ENCODE measurements around the gene RICTOR.

The RICTOR gene

DNA sequence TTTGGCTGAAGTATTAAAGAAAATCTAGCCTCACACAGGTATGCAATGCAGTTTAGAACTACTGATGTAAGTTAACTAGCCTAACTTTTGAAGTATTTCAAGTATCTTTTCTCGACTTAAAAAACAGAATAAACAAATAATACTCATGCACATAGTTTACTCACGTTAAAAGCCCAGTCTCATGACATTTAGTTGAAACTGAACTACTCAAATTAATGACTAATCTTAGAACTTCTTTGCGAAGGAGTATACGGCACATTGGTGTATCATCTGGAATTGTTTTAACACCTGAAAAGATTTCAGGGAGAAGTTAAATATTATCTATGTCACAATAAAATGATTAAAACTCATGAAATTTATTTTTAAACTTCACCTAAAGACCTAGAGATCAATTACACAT, 129.9 kb downstream of the RICTOR start:
- no peak overlapping the region for H3K4me3 ChIP-seq (ENCODE audit: low read depth, low read length)
- TF ChIP-seq, protein P1, sequence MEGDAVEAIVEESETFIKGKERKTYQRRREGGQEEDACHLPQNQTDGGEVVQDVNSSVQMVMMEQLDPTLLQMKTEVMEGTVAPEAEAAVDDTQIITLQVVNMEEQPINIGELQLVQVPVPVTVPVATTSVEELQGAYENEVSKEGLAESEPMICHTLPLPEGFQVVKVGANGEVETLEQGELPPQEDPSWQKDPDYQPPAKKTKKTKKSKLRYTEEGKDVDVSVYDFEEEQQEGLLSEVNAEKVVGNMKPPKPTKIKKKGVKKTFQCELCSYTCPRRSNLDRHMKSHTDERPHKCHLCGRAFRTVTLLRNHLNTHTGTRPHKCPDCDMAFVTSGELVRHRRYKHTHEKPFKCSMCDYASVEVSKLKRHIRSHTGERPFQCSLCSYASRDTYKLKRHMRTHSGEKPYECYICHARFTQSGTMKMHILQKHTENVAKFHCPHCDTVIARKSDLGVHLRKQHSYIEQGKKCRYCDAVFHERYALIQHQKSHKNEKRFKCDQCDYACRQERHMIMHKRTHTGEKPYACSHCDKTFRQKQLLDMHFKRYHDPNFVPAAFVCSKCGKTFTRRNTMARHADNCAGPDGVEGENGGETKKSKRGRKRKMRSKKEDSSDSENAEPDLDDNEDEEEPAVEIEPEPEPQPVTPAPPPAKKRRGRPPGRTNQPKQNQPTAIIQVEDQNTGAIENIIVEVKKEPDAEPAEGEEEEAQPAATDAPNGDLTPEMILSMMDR (IDR thresholded peaks at IDR 0.05; ENCODE audit: control insufficient read depth, extremely low read depth, insufficient read depth): no peak
- no peak for DNase-seq (ENCODE audit: low read depth)

DNA sequence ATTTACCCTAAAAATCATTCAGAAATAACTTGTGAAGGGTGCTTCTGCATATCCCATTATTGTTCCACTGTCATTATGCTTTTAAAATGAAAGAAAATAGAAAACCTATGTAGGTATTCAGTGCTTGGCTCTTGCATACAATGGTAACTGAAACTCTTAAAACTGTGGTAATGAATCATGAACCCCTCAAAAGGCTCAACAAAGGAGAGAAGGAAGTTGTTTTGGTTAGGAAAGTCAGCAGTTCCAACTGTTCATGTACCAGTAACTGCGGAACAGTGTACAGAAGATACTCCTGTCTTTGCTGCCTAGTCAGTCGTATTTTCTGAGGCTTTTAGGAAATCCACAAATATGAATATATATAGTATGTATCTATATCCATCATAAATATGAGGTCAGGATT, 132.3 kb downstream of the RICTOR start:
- H3K4me3 ChIP-seq (ENCODE audit: low read depth, low read length): no peak overlapping the region
- TF ChIP-seq, protein P1 (IDR thresholded peaks at IDR 0.05; ENCODE audit: control insufficient read depth, extremely low read depth, insufficient read depth): no peak
- DNase-seq (ENCODE audit: low read depth): no peak

DNA sequence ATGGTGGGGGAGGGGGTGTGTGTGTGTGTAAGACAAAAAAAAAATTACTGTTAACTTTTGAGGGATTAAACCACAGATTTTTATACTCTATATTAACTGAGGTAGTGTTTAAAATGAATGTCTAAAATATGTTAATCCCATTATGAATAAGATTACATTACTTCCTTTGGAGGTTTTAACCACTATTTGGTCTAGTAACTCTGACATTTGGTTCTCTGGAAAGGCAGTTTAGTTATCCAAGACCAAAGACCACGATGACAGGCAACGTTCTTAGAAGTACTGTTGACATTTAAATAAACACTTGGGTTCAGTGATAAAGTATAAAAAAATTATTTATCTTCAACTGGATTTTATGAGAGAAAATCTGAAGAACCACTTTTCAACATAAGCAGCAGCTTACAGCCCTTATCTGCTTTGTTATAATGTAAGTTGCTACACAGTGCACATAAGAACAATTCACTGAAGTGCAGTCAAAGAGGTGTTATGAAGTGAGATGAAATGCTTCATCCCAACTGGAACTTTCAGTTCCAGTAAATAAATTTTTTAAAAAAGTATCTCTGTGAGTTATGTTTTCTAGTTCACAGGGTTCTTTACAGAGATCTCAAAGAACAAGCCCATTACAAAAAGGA, 133.9 kb downstream of the RICTOR start:
- TF ChIP-seq, protein P1 (IDR thresholded peaks at IDR 0.05; ENCODE audit: control insufficient read depth, extremely low read depth, insufficient read depth): no peak
- no peak overlapping the region for H3K4me3 ChIP-seq (ENCODE audit: low read depth, low read length)
- DNase-seq (ENCODE audit: low read depth): no peak

GRCh38 chr5:38938973-38939372, 135.2 kb downstream of the RICTOR start:
- DNase-seq (ENCODE audit: low read depth): no peak
- H3K4me3 ChIP-seq (ENCODE audit: low read depth, low read length): no peak overlapping the region
- TF ChIP-seq, protein P1 (IDR thresholded peaks at IDR 0.05; ENCODE audit: control insufficient read depth, extremely low read depth, insufficient read depth): no peak

DNA sequence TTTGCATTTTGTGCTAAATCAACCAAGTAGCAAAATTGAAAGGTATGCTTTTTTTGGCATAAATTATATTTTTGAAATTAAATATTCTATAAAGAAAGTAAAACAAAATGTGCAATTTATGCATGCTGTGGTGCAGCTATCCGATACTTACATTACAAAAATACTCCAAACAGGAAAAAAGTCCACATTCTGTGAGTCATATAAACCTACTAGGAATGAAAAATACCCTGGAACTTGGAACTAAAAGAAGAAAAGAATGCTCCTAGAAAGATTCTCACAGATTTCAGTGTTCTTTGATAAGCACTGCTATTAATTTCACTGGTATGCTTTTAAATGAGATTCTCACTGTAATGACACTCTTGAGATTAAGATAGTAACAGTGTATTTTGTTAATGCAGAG, 135.8 kb downstream of the RICTOR start:
- TF ChIP-seq, protein P1 (IDR thresholded peaks at IDR 0.05; ENCODE audit: control insufficient read depth, extremely low read depth, insufficient read depth): no peak
- DNase-seq (ENCODE audit: low read depth): no peak
- no peak overlapping the region for H3K4me3 ChIP-seq (ENCODE audit: low read depth, low read length)

- no peak overlapping the region for H3K4me3 ChIP-seq (ENCODE audit: low read depth, low read length)
- TF ChIP-seq, protein P1 (IDR thresholded peaks at IDR 0.05; ENCODE audit: control insufficient read depth, extremely low read depth, insufficient read depth): no peak
- no peak for DNase-seq (ENCODE audit: low read depth)
These were observed 137.9 kb downstream of the RICTOR start for GRCh38 chr5:38936269-38936668.

DNA sequence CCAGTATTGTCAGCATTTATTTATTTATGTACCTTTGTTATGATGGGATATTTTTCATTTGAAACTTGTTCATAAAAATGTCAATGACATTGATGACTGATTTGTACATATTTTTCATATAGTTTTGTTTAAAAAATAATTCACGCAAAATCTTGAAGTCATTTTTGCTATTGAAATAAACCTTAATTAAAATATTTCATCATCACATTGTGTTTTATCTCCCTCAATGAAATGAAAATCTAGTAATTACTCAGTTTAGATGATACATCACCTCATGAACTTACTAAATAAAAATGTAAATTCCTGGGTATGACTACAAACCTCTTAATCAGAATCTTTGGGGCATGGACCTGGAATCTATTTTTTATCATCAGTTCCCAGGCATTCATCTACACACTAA, 138.8 kb downstream of the RICTOR start:
- TF ChIP-seq, protein P1 (IDR thresholded peaks at IDR 0.05; ENCODE audit: control insufficient read depth, extremely low read depth, insufficient read depth): no peak
- no peak for DNase-seq (ENCODE audit: low read depth)
- H3K4me3 ChIP-seq (ENCODE audit: low read depth, low read length): no peak overlapping the region

Measured in LNCaP clone FGC (cell line).